ENCODE data around the gene MAZ. TPM values are rescaled to one million over a fixed set of nuclear protein-coding genes. Genes with fewer than 3 reads are reported as not detected.
A peak's percentile ranks its signal among the peaks of the same experiment; 100 is the strongest.

The MAZ gene
- total and polyA plus RNA-seq, 2 of the 13 experiments (the other 11 are each of a cell fraction or from before 2014, with no cell fraction given) = 203 to 277 TPM

GRCh38 chr16:29765167-29766032 lies 40.9 kb upstream of the MAZ start (continued):
- peak; percentile 89 for TF ChIP-seq SMAD3 (CRISPR knock-in tag; IDR thresholded peaks at IDR 0.05)
- TF ChIP-seq, protein P1, sequence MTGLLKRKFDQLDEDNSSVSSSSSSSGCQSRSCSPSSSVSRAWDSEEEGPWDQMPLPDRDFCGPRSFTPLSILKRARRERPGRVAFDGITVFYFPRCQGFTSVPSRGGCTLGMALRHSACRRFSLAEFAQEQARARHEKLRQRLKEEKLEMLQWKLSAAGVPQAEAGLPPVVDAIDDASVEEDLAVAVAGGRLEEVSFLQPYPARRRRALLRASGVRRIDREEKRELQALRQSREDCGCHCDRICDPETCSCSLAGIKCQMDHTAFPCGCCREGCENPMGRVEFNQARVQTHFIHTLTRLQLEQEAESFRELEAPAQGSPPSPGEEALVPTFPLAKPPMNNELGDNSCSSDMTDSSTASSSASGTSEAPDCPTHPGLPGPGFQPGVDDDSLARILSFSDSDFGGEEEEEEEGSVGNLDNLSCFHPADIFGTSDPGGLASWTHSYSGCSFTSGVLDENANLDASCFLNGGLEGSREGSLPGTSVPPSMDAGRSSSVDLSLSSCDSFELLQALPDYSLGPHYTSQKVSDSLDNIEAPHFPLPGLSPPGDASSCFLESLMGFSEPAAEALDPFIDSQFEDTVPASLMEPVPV (CRISPR knock-in tag; IDR thresholded peaks at IDR 0.05) = peak; percentile 49; the same call in 1 of the 2 replicates
- TF ChIP-seq, protein P2, sequence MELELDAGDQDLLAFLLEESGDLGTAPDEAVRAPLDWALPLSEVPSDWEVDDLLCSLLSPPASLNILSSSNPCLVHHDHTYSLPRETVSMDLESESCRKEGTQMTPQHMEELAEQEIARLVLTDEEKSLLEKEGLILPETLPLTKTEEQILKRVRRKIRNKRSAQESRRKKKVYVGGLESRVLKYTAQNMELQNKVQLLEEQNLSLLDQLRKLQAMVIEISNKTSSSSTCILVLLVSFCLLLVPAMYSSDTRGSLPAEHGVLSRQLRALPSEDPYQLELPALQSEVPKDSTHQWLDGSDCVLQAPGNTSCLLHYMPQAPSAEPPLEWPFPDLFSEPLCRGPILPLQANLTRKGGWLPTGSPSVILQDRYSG (CRISPR knock-in tag; IDR thresholded peaks at IDR 0.05) = no peak
- TF ChIP-seq, protein P3, sequence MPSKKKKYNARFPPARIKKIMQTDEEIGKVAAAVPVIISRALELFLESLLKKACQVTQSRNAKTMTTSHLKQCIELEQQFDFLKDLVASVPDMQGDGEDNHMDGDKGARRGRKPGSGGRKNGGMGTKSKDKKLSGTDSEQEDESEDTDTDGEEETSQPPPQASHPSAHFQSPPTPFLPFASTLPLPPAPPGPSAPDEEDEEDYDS (CRISPR knock-in tag; IDR thresholded peaks at IDR 0.05) = peak; percentile 46; the same call in 1 of the 2 replicates
- no peak; the same call in 1 of the 2 replicates for TF ChIP-seq ZNF83 (CRISPR knock-in tag; IDR thresholded peaks at IDR 0.05; ENCODE audit: borderline replicate concordance)
- no peak for TF ChIP-seq FUBP1 (CRISPR knock-in tag; IDR thresholded peaks at IDR 0.05; ENCODE audit: borderline replicate concordance)
- TF ChIP-seq, protein P4, sequence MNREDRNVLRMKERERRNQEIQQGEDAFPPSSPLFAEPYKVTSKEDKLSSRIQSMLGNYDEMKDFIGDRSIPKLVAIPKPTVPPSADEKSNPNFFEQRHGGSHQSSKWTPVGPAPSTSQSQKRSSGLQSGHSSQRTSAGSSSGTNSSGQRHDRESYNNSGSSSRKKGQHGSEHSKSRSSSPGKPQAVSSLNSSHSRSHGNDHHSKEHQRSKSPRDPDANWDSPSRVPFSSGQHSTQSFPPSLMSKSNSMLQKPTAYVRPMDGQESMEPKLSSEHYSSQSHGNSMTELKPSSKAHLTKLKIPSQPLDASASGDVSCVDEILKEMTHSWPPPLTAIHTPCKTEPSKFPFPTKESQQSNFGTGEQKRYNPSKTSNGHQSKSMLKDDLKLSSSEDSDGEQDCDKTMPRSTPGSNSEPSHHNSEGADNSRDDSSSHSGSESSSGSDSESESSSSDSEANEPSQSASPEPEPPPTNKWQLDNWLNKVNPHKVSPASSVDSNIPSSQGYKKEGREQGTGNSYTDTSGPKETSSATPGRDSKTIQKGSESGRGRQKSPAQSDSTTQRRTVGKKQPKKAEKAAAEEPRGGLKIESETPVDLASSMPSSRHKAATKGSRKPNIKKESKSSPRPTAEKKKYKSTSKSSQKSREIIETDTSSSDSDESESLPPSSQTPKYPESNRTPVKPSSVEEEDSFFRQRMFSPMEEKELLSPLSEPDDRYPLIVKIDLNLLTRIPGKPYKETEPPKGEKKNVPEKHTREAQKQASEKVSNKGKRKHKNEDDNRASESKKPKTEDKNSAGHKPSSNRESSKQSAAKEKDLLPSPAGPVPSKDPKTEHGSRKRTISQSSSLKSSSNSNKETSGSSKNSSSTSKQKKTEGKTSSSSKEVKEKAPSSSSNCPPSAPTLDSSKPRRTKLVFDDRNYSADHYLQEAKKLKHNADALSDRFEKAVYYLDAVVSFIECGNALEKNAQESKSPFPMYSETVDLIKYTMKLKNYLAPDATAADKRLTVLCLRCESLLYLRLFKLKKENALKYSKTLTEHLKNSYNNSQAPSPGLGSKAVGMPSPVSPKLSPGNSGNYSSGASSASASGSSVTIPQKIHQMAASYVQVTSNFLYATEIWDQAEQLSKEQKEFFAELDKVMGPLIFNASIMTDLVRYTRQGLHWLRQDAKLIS (CRISPR knock-in tag; IDR thresholded peaks at IDR 0.05) = no peak
- TF ChIP-seq, protein P5, sequence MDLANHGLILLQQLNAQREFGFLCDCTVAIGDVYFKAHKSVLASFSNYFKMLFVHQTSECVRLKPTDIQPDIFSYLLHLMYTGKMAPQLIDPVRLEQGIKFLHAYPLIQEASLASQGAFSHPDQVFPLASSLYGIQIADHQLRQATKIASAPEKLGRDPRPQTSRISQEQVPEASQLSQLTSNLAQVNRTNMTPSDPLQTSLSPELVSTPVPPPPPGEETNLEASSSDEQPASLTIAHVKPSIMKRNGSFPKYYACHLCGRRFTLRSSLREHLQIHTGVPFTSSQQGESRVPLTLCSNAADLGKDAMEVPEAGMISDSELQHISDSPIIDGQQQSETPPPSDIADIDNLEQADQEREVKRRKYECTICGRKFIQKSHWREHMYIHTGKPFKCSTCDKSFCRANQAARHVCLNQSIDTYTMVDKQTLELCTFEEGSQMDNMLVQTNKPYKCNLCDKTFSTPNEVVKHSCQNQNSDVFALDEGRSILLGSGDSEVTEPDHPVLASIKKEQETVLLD (CRISPR knock-in tag; IDR thresholded peaks at IDR 0.05; ENCODE audit: low read depth) = no peak
- TF ChIP-seq ONECUT2 (CRISPR knock-in tag; IDR thresholded peaks at IDR 0.05) = peak; percentile 100
- peak; percentile 86; the same call in 1 of the 2 replicates for TF ChIP-seq ZSCAN20 (CRISPR knock-in tag; IDR thresholded peaks at IDR 0.05; ENCODE audit: borderline replicate concordance)
- 0 out of 2 replicates have a peak, but pooled peaks have one; percentile 34 for TF ChIP-seq ZNF615 (CRISPR knock-in tag; IDR thresholded peaks at IDR 0.05; ENCODE audit: borderline replicate concordance)
- TF ChIP-seq FLYWCH1 (CRISPR knock-in tag; IDR thresholded peaks at IDR 0.05) = no peak
- peak; percentile 69 for TF ChIP-seq ASH2L (IDR thresholded peaks at IDR 0.05; ENCODE audit: insufficient read length, low read depth, low read length)
- TF ChIP-seq ZNF180 (CRISPR knock-in tag; IDR thresholded peaks at IDR 0.05; ENCODE audit: borderline replicate concordance, low read depth) = no peak
- TF ChIP-seq, protein P6, sequence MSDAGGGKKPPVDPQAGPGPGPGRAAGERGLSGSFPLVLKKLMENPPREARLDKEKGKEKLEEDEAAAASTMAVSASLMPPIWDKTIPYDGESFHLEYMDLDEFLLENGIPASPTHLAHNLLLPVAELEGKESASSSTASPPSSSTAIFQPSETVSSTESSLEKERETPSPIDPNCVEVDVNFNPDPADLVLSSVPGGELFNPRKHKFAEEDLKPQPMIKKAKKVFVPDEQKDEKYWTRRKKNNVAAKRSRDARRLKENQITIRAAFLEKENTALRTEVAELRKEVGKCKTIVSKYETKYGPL (CRISPR knock-in tag; IDR thresholded peaks at IDR 0.05) = no peak

Data from HepG2 (cell line).